GM18873 (cell line): ENCODE results near the gene CCR2.
"Not testable (repeated sequence)": the region's sequence is repeated elsewhere in the genome, so short reads cannot be mapped to it uniquely, and the experiment has no call there.

Experiments used
- ATAC-seq: cut with Tn5 transposase; IDR thresholded peaks from one replicate; pipeline ENCODE4 v1.9.1; 2021; ENCODE audit warnings: mild to moderate bottlenecking, moderate library complexity, moderate number of reproducible peaks; ENCODE audit not compliant: unreplicated experiment, low FRiP score

The CCR2 gene

DNA sequence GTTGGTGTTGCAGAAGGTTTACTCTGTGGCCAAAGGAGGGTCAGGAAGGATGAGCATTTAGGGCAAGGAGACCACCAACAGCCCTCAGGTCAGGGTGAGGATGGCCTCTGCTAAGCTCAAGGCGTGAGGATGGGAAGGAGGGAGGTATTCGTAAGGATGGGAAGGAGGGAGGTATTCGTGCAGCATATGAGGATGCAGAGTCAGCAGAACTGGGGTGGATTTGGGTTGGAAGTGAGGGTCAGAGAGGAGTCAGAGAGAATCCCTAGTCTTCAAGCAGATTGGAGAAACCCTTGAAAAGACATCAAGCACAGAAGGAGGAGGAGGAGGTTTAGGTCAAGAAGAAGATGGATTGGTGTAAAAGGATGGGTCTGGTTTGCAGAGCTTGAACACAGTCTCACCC is 20.8 kb downstream of the CCR2 start:
- no peak for ATAC-seq

DNA sequence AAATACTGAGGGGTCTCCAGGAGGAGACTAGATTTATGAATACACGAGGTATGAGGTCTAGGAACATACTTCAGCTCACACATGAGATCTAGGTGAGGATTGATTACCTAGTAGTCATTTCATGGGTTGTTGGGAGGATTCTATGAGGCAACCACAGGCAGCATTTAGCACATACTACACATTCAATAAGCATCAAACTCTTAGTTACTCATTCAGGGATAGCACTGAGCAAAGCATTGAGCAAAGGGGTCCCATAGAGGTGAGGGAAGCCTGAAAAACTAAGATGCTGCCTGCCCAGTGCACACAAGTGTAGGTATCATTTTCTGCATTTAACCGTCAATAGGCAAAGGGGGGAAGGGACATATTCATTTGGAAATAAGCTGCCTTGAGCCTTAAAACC is 21.3 kb downstream of the CCR2 start:
- no peak for ATAC-seq

DNA sequence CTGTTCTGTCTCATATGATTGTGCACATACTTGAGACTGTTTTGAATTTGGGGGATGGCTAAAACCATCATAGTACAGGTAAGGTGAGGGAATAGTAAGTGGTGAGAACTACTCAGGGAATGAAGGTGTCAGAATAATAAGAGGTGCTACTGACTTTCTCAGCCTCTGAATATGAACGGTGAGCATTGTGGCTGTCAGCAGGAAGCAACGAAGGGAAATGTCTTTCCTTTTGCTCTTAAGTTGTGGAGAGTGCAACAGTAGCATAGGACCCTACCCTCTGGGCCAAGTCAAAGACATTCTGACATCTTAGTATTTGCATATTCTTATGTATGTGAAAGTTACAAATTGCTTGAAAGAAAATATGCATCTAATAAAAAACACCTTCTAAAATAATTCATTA is 21.9 kb downstream of the CCR2 start:
- no peak for ATAC-seq

DNA sequence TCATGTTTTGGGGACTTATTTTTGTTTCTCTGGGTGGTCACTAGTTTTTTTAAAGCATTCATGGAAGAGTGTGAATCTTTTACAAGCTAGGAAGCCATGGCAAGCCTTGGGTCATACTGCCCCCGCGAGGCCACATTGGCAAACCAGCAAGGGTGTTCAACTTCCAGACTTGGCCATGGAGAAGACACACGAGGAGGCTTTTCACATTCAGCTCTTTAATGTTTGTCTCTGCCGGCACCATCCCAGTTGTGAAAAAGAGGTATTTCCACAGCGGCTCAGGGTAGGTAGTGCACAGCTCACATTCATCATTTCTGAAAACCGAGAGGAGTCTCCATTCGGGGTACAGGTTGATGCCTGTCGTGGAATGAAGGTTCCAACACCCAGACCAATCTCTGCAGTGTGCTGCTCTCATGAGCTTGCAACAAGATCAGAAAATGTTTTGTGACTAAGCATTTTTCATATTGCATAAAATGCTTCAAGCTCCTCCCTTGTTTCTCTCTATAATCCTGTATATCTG is 24.6 kb downstream of the CCR2 start:
- ATAC-seq, result no peak

DNA sequence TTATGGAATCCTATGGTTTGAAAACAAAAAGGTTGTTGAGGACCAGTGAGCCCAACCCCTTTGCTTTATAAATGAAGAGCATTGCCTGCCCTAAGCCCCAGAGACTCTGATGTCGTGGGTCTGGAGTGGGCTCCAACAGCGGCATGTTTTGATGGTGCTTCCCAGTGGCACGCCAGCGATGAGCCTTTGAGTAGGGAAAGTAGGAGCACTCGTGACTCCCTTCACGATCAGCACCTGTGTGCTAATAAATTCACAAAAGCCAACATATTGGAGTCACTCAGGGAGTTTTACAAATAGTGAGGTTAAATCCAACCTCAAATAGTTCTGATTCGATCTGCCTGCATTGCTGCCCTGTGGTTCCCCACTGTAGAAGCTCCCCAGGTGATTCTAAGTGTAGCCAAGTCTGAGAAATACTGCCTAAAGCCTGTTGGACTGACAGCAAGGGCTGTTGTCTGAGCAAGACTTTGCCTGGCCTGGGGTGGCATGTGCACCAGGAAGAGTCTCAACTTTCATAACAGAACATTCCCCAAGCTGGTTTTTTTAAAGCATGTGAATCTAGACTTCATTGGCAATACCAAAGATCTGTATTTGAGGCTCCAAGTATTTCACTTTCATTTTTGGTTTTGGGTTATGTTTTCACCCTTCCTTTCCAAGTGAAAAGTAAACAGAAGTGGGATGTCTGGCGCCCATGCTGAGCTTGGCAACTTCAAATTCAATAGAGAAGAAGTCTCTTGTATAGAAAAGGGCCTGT is 26.7 kb downstream of the CCR2 start:
- ATAC-seq, result no peak

DNA sequence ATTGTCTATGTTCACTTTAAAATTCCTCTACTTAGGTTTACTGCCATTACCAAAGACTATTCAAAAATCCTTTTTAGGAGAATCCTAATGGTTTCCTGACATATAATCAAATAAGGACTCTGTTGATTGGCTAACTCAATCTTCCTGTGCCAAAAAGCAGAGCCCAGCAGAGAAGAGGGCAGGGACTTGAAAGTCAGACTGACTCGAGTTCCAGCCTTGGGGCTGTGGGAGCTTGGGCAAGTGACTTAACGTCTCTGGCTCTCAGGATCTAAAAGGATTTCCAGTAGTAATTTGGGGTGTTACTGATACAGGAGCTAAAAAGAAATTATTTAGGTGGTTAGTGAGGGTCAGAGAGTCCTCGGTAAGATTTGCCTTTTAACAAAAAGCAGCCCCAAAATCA is 27.7 kb downstream of the CCR2 start:
- no peak for ATAC-seq

DNA sequence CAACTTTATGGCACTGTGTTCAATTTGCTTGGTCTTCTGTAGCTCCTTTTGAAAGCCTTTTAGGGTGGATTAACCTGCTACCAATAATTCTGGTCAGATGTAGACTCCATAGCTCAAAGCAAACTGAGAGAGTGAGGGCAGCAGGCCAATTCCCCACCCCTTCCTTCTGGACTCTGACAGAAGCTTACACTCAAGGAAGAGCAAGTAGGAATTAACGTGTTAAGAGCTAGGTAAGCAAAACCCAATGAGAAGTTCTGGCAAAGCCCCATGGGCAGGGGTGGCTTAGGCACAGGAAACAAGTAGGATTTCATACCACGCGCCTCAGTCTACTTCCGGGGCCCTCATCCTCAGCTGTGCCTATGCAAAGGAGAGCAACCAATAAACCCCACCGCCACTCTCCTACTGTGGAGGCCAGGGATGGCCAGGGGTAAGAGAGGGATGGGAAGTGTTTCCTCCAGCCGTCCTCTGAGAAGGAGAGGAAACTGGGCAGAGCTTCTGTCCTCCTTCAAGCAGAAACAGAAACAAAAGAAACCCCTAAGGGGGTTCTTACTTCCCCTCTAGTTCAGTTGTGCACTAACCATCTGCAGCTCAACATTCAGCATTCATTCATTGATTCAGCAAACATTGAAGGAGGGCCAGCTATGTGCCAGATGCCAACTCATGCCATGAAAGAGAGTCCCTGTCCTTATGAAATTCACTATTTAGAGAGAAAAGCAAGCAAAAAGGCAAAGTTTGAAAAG is 29.5 kb downstream of the CCR2 start:
- ATAC-seq, result no peak

DNA sequence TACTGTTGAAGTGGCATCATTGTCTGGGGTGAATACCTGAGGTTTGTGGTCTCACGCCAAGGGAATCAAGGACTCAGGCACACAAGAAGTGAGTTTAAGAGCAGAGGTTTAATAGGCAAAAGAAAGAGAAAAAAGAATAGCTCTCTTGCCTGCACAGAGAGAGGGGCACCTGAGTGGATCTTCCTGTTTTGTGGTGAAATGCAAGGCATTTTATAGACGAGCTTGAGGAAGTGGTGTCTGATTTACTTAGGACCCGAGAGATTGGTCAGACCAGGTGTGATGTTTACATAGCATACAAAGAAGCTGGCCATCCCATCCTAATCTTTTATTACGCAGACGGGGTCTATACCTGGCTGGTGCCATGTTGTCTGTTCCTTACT is 30.0 kb downstream of the CCR2 start:
- no peak for ATAC-seq

DNA sequence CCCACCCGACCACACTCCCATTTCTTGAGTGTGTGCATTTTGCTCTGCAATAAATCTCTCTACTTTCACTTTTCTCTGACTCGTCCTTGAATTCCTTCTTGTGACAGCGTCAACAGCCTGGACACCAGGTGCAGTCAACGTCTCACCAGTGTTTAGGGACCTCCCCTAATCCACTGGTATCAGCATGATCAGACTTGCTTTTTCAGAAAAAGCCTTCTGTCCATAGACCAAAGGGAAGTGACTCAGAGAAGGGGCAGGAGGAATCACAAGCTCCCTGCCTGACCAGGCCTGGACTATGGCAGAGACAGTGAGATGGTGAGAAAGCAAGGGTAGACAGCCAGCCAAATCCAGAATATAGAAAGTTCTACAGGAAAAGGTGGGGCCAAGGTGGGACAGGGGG is 32.3 kb downstream of the CCR2 start:
- no peak for ATAC-seq

DNA sequence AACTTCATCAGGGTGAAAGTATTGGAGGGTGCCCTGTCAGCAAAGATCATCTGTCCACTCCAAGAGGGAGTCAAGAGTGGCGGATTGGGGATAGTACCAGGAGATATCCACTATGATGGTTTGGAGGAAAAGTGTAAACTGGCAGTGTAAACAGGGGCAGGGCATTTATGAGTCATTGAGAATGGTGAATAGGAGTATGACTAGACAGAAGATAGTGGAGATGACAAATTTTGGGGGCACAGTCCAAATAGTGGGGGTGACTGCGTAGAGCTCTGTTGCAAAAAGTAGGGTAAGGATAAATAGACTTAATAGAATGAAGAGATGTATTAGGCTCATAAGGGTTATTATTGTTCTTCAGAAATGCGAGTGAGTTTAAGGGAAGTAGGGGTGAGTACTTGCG is 34.9 kb downstream of the CCR2 start:
- ATAC-seq, result not testable (repeated sequence)

DNA sequence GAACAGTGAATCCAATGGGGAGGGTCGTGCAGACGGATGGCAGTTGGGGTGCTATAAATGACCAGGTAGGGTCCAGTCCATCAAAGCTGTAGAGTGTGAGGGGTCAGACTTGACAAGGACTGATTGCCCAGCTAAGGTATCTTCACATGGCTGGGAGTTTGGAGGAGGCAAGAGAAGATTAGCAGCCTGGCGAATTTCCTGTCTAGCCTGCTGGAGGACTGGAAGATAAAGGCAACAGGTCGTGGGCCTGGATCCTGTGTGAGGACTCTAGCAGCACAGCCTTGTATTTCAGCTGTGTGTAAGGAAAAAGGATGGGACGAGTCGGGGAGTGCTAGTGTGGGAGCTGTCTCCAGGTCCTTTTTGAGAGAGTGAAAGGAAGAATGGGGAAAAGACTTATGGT is 35.4 kb downstream of the CCR2 start:
- no peak for ATAC-seq

DNA sequence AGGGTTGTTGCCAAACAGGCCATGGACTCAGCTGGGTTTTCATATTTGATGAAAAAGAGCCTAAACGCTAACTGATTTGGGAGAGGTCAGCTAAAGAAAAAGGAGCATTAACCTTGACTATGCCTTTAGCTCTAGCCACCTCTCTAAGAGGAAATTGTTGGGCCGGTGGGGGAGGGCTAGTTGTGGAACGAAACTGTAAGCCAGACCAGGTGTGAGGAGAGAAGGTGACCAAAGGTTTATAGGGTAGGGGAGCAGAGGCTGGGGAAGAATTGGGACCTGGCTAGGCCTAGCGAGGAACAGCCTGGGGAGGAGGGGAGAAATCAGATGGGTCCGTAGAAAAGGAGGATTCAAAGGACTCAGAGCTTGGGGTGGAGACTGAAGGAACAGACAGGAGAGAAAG is 37.6 kb downstream of the CCR2 start:
- ATAC-seq, result not testable (repeated sequence)

DNA sequence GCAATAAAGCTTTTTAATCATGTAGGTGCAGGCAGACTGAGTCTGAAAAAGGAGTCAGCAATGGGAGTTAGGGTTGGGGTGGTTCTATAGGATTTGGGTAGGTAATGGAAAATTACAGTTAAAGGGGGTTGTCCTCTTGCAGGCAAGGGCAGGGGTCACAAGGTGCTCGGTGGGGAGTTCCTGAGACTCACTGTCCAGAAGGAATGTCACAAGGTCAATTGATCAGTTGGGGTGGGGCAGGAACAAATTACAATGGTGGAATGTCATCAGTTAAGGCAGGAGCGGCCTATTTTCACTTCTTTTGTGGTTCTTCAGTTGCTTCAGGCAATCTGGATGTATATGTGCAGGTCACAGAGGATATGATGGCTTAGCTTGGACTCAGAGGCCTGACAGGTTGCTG is 39.1 kb downstream of the CCR2 start:
- ATAC-seq, result no peak

DNA sequence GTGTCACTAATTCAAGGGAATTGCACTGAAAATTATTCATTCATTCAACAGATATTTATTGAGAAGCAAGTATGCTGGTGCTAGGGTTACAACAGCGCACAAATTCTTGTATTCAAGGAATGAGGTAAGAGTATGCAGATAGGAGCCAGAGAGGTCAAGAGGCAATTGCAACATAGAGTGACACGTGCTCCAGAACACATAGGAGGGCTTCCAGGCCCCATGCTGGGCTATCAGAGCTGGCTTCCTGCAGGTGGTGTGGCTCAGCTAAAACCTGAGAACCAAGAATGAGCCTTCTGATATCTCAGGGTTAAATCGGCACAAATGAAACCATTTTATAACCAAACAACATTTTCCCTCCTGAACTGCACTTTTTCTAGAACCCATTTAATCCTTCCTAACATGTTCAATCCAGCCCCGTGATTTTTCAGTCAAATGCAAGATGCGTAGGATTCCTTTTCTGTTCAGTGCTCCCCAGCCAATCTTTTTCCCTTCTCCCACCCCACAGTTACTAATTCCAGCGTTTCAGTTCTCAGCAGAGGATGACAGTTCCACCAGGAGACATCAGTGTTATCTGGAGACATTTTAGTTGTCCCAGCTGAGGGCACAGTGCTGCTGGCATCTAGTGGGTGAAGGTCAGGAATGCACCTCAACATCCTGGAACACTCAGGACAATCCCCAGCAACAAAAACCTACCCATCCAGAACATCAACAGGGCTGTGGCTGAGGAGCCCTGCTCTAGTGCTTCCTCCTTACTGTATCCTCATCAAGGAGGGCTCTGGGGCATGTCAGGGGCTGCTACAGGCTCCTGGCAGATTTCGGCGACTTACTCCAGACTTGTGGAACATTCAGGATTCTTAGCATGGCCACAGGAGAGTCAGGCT is 39.9 kb downstream of the CCR2 start:
- ATAC-seq, result no peak

DNA sequence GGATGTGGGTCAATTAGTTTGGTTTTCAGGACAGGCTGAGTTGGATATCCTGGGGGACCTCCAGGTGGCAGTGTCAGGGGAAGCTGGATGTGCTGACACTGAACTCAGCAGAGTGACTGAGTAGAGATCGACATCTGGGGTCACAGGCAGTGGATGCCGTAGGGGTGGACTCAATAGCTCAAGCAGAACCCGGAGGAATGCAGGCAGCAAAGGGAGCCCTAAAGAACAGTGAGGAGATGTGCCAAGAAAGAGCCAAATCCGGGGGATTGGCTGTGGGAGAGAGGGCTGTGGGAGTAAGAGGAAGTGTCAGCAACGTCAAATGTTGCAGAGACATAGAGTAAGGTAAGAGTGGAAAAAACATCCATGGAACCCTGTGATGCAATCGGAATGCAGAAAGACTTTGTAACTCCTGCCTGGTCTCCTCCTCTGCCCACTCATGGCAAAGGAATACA is 41.3 kb downstream of the CCR2 start:
- no peak for ATAC-seq

DNA sequence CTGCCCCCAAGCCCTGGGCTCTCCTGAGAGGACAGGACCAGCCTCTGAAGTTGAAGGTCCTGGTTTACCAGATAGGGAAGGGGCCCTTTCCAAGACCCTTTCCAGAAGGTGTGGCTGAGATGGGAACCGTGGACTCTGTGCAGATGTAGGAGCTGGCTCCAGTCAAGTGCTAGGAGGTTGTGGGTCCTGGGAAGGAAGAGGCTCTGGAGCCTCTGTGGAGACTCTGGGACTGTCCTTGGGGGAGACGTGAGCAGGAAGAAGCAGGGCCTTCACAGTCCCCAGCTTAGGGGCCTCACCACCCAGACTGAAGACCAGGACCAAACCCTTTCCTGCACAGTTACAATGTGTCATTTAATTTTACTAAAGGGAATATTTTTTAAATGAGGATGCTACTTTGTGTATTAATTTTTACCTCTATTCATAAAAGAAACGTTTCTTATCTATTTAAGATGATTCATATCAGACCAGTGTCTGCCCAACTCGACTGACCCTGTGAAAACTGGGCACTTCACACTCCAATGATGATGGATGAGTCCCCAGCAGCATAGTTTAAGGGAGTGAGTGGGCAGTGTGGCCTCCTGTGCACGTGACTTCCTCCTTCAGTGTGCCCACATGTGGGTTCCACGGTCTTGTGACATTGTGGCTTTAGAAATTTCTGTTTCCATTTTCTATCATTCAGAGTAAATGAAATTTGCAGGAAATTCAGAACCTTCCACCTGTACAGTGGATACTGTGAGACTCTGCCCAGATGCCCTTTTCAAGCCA is 42.0 kb downstream of the CCR2 start:
- no peak for ATAC-seq

DNA sequence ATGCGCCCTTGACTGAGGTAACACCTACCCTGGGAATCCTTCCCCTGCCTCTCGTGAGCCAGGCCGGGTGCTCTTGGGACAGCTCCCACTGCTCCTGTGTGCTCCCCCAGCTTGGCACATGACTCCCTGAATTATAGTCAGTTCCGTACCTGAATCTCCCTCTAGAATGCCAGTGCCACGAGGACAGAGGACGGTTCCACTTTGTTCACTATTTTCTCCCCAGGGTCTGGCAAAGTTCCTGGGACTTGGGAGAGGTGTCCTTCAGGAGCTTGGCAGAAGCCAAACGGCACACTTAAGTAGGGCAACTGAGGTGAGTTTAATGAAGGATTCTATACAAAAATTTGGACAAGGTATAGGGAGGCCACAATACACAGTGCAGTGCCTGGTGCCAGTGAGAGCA is 43.2 kb downstream of the CCR2 start:
- no peak for ATAC-seq

DNA sequence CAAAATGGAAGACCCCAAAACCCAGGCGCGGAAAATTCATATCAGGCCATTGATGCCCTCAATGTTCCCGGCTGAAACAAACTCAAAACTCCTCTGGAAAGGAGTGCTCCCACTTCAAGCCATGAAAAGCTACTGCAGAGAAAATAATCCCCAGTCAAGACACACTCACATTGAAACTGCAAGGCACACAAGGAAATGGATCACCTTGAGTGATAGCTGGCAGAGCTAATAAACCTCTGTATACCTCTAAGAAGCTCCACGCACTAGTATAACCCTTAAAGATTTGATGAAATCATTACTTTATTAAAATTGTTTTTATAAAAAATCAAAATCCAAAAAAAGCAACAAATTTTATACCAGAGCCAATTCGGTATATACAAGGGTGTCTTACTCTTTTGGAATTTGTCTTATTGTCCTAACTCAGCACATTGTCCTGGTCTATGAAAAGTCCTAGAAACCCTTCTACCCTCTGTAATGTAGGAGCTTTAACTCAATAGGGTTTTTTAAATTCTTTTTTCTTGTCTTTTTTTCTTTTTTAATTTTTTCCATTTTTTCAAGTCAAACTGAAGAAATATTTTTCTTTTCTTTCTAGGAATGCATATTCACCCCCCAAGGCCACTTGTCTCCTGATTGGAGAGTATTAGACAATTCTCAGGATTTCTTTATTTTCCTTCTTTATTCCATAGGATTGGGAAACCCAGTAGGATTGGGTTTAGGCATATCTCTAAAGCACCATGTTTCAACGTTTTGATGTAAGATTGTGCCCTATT is 44.5 kb downstream of the CCR2 start:
- no peak for ATAC-seq

DNA sequence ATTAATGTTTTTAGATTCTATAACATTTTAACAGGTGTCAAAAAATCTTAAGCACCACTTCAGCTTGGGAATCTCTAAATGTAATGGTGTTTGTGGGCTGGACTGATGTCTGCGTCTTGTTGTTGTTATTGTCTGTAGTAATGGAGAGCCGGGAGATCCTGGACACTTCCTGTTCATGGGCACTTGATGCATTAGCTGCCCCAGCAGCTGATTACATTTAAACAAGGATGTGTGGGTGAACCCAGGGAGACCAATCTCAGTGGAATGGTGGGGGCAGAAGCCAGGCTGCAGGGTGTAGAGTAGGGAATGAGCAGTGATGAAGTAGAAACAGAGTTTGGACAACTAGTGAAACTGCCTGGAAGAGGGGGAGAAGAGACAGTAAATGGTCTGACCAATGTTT is 45.2 kb downstream of the CCR2 start:
- ATAC-seq, result no peak

DNA sequence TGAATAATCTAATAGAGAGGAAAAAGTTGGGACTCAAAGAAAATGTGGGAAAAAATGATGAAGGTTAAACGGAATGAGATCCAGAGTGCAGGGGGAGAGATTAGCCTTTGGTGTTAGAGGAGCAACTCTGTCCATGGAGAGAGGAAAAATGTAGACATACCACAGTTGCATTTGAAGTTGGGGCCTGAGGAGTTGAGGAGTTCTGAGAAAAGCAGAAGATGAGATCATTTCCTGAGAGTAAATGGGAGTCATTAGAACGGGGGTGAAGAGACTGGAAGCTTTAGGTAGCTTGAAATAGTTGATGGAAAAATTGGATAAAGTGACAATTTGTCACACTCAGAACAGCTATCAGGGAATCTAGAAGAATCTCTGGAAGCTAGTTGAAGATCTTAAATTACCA is 45.6 kb downstream of the CCR2 start:
- ATAC-seq, result no peak
